HG02884 (cell line): Measurements from ENCODE around the gene AVPR2.

ENCODE experiments used
- ATAC-seq: cut with Tn5 transposase; IDR thresholded peaks from one replicate; pipeline ENCODE4 v1.9.1; 2021; ENCODE audit warnings: mild to moderate bottlenecking, moderate library complexity; ENCODE audit not compliant: unreplicated experiment

Gene AVPR2

DNA sequence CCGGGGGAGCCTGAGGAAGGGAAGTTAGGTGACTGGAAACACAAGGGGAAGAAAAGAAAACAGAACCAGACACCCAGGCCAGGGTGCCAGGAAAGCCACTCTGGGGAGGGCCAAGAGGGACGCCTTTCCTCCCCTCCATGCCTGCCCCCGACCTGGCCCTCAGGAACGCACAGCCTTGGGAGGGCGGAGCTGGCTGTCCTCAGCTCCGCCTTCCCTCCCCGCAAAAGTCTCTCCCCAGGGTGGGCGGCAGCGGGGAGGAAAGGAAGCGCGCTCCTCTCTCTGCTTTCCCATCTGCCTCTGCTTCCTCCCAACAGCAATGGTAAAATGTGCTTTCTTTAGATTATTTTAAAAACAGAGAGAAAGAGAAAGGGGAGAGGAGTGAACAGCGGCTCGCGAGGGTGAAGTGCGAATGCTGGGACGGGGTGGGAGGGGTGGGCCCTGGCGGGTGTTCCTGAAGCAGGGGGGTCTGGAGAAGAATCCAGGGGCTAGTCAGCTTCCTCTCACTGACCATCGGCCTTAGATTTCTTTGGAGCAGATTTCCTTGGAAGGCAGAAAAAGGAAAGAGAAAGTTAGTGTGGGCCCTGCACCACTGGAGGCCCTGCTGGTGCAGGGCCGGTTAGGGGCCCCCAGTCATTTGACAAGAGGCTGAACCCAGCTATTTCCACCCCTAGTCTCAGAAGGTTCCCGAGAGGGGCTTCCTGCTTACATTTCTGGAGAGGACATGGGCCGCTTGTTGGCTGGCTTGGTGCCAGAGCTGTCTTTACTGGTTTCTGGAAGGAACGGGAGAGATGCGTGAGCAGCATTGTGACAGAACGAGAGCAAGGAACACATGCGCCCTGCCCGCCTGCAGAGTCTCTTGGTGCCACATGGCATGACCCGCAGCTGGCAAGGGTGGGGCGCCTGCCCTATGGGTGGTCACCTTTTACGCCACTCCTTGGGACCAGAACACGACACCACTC lies 44.7 kb downstream of the AVPR2 start:
- ATAC-seq = no peak

DNA sequence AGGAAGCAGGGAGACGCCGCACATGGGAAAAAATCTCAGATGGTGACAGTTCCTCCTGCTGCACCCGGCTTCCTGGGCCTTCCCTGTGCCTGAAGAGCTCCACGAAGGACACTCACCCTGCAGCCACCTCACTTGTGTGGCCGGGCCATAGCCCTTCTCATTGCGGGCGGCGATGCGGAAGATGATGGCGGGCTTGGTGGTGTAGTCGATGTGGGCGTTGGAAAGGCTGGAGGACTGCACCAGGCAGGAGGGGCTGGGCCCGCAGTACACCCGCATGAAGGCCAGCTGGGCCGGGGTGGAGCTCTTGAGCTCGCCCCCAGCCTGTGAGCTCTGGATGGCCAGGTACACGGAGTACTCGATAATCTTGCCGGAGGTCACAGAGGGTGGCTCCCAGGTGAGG lies 45.7 kb downstream of the AVPR2 start:
- no peak for ATAC-seq

DNA sequence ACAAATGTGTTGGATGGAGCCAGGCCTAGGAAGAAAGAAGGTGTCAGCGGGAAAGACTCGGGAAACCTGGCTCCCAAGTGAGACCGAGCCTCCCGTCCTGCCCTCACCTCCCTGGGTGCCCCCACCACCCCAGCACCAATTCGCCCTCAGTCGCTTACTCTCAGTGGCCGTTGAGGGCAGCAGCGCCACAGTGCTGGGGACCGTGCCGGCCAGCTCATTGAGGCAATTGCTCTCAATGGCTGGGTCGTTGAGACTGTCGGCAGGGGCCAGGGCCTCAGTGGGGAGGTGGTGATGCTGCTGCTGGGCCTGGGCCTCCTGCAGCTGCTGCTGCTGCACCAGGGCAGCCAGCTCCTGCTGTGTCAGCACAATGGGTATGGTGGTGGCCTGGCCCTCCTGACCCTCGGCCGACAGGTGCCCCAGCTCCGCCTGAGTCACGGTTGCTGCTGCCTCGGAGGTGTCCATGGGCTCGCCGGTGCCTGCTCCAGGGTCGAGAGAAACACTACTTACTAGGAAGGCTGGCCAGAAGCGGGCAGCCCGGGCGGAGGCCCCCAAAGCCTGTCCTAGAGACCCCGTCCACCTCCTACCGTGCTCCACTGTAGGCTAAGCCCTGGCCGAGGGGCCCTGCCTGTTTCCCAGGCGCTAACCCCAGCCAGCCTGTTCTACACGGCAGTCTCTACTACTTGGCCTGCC lies 47.4 kb downstream of the AVPR2 start:
- no peak for ATAC-seq

DNA sequence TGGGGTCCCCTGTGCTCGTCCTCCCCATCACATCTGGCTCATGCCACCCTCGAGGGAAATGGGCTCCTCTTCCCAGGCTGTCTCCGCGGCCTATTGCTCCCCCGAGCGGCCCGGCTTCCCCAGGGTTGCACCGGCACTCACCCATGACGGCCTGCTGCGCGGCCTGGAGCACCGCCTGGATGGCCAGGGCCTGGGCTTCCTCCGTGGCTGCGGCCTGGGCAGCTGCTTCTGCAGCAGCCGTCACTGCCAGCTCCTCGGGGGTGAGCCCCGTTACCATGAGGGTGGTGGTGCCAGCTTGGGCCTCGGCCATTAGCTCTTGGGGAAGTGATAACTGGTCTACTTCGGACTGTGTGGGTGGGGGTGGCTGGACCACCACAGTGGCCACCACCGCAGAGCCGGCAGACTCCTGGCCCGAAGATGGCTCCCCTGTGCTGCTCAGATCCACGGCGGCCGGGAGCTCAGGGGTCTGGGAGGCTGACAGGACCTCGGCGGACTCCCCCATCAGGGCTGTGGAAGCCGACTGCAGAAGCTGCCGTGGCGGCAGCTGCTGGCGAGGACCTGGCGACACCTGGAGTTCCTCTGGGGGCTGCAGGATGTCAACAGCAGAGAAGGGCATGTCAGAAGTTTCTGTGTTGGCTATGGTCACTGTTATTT lies 48.0 kb downstream of the AVPR2 start:
- ATAC-seq = no peak

DNA sequence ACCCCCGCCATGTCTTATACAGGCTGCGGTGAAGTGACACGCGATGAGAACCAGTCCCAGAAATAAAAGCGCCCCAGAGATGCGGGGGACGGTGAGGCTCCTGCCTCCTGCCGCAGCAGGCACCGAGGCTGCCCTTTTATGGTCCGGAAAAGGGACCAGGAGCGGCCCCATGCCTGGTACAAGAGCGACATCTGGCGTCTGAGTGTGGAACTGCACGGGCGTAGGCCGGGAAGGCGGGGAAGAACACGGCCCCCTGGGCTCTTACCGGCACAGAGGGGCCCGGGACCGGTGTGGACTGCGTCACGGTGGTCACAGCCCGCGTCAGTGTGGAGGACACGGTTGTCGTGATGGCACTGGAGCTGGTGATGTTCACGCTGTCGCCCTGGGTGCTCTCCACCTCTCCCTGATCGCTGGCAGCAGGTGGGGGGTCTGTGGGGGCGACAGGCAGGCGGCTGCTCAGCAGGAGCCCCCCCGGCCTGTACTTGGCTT lies 48.9 kb downstream of the AVPR2 start:
- ATAC-seq = no peak

DNA sequence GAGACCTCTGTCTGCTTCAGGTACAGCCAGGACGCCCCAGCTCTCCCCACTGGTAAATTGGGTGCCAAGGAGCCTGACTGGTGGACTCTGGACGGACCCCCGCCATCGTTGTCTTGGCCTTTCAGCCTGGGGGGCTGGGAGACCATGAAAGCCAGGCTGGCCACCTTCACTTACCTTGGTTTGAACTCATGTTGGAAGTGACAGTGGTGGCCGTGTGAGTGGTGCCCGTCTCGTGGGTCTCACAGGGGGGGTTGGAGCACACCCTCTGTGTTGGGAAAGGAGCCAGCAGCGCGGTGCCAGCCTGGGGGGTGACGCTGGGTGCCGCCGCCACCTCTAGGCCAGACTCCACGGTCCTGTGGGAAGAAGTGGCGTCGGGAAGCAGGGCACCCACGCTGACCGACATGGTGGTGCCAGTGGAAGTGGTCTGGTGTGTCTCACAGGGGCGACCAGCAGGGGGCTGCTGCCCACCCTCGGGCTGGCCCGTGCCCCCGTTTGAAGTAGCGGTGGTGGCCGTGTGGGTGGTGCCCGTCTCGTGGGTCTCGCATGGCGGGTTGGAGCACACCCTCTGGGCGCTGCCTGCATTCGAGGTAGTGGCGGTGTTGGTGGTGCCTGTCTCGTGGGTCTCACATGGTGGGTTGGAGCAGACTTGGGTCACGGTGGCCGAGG lies 49.6 kb downstream of the AVPR2 start:
- no peak for ATAC-seq

DNA sequence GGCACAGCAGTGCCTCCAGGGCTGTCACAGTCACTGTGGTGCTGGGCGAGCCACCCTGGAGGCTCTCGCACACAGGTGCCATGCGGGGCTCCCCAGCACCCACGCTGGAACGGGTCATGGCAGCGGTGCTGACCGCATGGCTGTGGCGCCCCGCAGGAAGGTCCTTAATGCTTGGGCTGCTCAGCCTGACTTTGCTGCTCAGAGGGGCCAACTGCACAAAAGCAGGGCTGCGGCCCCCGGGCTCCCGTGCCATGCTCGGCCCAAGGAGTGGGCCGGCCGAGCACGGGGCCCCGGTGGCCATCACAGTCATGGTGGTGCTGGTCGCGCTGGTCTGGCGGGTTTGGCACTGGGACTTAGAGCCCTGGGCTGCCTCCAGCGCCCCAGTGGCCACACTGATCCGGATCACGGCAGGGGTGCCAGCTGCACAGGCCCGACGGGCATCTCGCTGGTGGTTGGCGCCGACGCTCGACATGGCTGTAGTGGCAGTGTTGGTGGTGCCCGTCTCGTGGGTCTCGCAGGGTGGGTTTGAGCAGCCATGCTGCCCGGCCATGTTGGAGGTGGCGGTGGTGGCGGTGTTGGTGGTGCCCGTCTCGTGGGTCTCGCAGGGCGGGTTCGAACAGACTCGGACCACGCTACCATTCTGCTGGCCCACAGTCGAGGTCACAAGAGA lies 50.2 kb downstream of the AVPR2 start:
- ATAC-seq = no peak

DNA sequence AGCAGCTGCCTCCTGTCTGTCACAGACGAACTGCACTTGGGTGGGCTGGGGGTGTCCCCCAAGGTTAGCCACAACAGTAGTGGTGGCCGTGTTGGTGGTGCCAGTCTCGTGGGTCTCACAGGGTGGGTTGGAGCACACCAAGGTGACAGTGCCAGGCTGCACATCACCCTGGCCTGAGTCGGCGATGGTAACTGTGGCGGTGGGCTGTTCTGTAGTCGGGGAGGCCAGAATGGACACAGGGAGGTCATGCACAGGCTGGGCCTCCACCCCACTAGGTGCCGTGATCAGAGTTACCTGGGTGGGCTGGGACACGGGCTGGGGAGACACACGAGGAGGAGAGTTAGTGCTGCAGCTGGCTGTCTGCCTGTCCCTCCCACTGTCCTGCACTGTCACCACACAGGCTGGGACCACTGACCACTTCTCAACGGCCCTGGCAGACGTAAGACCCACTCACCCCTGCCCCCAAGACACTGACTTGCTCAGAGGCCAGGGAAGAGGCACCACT lies 50.8 kb downstream of the AVPR2 start:
- ATAC-seq = no peak

DNA sequence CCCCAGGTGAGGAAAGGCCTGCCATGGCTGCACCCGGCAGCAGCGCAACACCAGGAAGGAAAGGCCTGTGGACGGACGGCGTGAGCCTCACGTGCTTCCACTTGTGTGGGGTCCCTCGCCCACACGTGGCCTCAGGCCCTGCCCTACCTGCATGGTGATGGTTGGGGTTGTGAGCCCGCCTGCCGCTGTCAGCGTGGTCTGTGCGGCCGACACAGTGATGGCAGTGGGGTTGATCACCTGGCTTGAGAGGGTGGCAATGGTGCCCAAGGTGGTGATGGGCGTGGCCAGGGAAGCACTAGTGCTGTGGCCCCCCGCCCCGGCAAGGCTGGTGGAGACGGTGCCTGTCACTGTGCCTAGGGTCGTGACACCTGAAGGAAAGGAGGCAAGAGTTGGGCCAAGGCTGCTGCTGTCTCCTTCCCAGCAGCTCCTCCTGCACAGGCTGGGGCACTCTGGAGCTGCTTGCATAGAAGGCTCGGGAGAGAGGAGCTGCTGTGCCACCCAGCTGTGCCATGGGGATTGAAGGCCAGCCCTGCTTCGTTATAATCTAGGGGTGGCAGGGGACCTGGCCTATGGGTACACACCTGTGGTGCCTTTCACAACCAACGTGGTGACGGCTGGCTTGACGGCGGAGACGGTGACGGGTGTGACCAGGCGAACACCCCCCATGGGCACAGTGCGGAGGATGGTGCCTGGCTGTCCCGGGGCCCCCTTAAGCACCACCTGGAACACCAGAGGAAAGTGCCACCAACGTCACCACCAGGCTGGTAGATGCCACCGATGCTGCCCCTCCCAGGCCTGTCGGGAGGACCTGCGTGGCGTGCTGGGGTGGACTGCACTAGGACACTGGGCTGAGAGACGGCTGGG lies 51.8 kb downstream of the AVPR2 start:
- no peak for ATAC-seq
